Astrocyte (in vitro differentiated cells and primary cell): Measurements from ENCODE around the gene TNIK. TPM values are rescaled to one million over a fixed set of nuclear protein-coding genes. Genes with fewer than 3 reads are reported as not detected.

ENCODE experiments used
- DNase-seq: peaks from one replicate; pipeline ENCODE4 v3.0.0-alpha.2; 2010; ENCODE audit warnings: low read depth
- FAIRE-seq: peaks from 2 replicates; lab custom pipeline; 2011; peaks lifted over from hg19 to GRCh38; lab: Jason Lieb, UNC
- H2AFZ ChIP-seq: 2 replicates; pipeline ENCODE4 v1.6.0; 2012; ENCODE audit warnings: low read depth, low read length, inconsistent platforms
- H3K27ac ChIP-seq: 2 replicates; pipeline ENCODE4 v1.5.1; 2011; ENCODE audit warnings: low read depth, low read length, inconsistent platforms
- H3K27me3 ChIP-seq: 2 replicates; pipeline ENCODE4 v1.6.0; 2011; ENCODE audit warnings: low read length, inconsistent platforms; ENCODE audit not compliant: insufficient read depth
- H3K36me3 ChIP-seq: 2 replicates; pipeline ENCODE4 v1.5.1; 2011; ENCODE audit warnings: low read length, inconsistent platforms; ENCODE audit not compliant: insufficient read depth
- H3K4me1 ChIP-seq: 2 replicates; pipeline ENCODE4 v1.5.1; 2011; ENCODE audit warnings: low read length, inconsistent platforms; ENCODE audit not compliant: insufficient read depth
- H3K4me2 ChIP-seq: 2 replicates; pipeline ENCODE4 v1.6.0; 2012; ENCODE audit warnings: low read length, inconsistent platforms
- H3K4me3 ChIP-seq: 2 replicates; pipeline ENCODE4 v1.5.1; 2011; ENCODE audit warnings: low read depth, mild to moderate bottlenecking, low read length, inconsistent platforms; ENCODE audit not compliant: insufficient read depth
- H3K79me2 ChIP-seq: 2 replicates; pipeline ENCODE4 v1.6.0; 2012; ENCODE audit warnings: mild to moderate bottlenecking, low read length, inconsistent platforms; ENCODE audit not compliant: insufficient read depth
- H3K9ac ChIP-seq: 2 replicates; pipeline ENCODE4 v1.6.0; 2012; ENCODE audit warnings: mild to moderate bottlenecking, low read length, inconsistent platforms
- H3K9me3 ChIP-seq: 2 replicates; pipeline ENCODE4 v1.5.1; 2012; ENCODE audit warnings: low read depth, mild to moderate bottlenecking, low read length, inconsistent platforms; ENCODE audit not compliant: insufficient read depth
- H4K20me1 ChIP-seq: 2 replicates; pipeline ENCODE4 v1.6.0; 2012; ENCODE audit warnings: low read length, inconsistent platforms; ENCODE audit not compliant: insufficient read depth
- H3K27ac Mint-ChIP-seq: one replicate; pipeline ENCODE4 v1.8.0; 2021; ENCODE audit warnings: mild to moderate bottlenecking, mixed read lengths; ENCODE audit not compliant: unreplicated experiment
- H3K27me3 Mint-ChIP-seq: one replicate; pipeline ENCODE4 v1.8.0; 2021; ENCODE audit warnings: low read depth, mixed read lengths; ENCODE audit not compliant: unreplicated experiment
- H3K36me3 Mint-ChIP-seq: one replicate; pipeline ENCODE4 v1.8.0; 2021; ENCODE audit warnings: low read depth, mixed read lengths; ENCODE audit not compliant: unreplicated experiment
- H3K4me1 Mint-ChIP-seq: one replicate; pipeline ENCODE4 v1.8.0; 2021; ENCODE audit warnings: low read depth, mixed read lengths; ENCODE audit not compliant: unreplicated experiment
- H3K4me3 Mint-ChIP-seq: one replicate; pipeline ENCODE4 v1.8.0; 2021; ENCODE audit warnings: mild to moderate bottlenecking, moderate library complexity, mixed read lengths; ENCODE audit not compliant: unreplicated experiment
- H3K9me3 Mint-ChIP-seq: one replicate; pipeline ENCODE4 v1.8.0; 2021; ENCODE audit warnings: mild to moderate bottlenecking, mixed read lengths; ENCODE audit not compliant: unreplicated experiment
- EZH2 ChIP-seq: IDR thresholded peaks from 2 replicates; pipeline ENCODE4 v1.6.1; 2012; ENCODE audit warnings: mild to moderate bottlenecking, low read length, inconsistent platforms; ENCODE audit not compliant: insufficient read depth
- total RNA-seq: library from RNA; stranded (reverse); gene quantifications from 2 replicates; pipeline ENCODE4 v1.2.1, GENCODE V29; 2021
- TF ChIP-seq, protein P1 (sequence below): IDR thresholded peaks from 2 replicates; pipeline ENCODE4 v1.5.1; 2011; ENCODE audit warnings: low read depth, mild to moderate bottlenecking, inconsistent platforms, low read length, moderate library complexity; ENCODE audit not compliant: insufficient read depth

The TNIK gene
- total RNA-seq, 1 donor from 2014 or later: 70.0 TPM

DNA sequence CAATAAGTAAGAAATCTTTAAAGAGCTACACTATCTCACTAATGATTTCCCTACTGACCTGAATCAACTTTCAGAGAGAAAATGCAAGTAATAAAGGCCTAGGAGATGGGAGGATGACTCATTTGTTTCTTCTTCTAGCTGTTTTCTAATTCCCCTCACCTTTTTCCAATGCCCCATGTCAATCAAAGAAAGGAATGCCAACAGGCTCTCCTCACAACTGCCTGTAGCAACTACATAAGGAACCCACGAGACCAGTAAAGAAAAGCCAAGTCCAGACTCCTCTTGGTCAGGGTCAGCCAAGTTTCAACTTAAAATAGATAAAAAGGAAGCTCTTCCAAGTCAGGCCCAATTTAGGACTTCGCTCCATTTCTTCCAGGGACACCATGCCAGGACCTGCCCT lies 201.9 kb downstream of the TNIK start:
- Mint-ChIP-seq H3K4me1 (peaks cover 83% of the 10 kb centered on the region), H3K4me3 (no peak overlapping the region), H3K36me3 (peaks cover 1% of the 10 kb centered on the region), H3K9me3 (no peaks in the 10 kb centered on the region), H3K27me3 (no peaks in the 10 kb centered on the region), H3K27ac (peak overlapping the region; percentile 98)
- Histone ChIP-seq H3K79me2 (no peaks in the 10 kb centered on the region), H3K27ac (peak overlapping the region; percentile 11), H3K27me3 (no peaks in the 10 kb centered on the region), H3K36me3 (no peaks in the 10 kb centered on the region), H3K4me2 (no peak overlapping the region), H3K9me3 (no peaks in the 10 kb centered on the region), H3K4me1 (peaks cover 17% of the 10 kb centered on the region), H3K9ac (no peak overlapping the region), H2AFZ (no peak overlapping the region), H4K20me1 (no peaks in the 10 kb centered on the region), H3K4me3 (no peak overlapping the region)
- FAIRE-seq (peak; percentile 29), DNase-seq (peak; percentile 28)
- no peak for TF ChIP-seq EZH2
- TF ChIP-seq, protein P1, sequence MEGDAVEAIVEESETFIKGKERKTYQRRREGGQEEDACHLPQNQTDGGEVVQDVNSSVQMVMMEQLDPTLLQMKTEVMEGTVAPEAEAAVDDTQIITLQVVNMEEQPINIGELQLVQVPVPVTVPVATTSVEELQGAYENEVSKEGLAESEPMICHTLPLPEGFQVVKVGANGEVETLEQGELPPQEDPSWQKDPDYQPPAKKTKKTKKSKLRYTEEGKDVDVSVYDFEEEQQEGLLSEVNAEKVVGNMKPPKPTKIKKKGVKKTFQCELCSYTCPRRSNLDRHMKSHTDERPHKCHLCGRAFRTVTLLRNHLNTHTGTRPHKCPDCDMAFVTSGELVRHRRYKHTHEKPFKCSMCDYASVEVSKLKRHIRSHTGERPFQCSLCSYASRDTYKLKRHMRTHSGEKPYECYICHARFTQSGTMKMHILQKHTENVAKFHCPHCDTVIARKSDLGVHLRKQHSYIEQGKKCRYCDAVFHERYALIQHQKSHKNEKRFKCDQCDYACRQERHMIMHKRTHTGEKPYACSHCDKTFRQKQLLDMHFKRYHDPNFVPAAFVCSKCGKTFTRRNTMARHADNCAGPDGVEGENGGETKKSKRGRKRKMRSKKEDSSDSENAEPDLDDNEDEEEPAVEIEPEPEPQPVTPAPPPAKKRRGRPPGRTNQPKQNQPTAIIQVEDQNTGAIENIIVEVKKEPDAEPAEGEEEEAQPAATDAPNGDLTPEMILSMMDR: no peak

DNA sequence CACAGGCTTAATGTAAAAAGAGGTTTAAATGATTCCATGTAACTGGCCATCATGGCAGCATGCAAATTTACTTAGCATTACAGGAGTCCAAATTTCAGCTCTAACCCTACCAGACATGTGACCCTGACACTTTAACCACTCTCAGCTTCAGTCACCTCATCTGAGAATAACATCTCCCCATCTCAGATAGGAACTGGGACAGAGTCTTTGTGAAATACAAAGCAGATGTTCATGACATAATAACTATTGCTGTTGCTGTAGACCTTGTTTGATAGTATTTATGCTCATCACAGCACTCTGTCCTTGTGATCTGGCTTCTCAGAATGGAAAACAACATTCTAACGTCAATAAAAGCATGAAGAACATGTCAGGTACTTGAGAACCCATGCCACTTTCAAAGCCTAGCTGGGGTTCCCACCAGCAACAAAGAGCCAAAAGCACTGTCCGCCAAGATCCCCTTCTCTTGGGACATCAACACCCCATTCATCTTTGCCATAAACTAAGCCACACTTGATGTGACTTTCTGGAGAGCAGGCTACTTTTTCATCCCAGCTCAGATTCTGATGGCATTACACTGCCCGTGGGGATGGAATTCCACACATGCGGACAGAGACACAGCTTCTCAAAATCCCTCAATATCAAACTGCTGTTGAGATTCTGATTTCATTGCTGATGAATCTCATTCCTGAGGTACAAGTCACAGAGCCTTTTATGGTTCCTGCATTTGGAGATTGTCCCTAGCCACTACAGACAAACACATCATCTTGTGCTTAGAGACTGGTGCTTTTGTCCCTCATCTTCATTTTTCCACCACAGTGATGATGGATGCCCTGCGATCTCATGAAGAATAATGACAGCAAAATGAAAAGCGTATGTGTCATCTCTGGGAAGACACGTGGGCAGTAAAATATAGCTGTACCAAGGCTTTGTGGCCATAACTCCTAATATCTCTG lies 202.7 kb downstream of the TNIK start:
- Histone ChIP-seq H2AFZ (no peak overlapping the region), H3K4me1 (peaks cover 17% of the 10 kb centered on the region), H3K79me2 (no peaks in the 10 kb centered on the region), H3K27me3 (no peaks in the 10 kb centered on the region), H3K4me3 (no peak overlapping the region), H4K20me1 (no peaks in the 10 kb centered on the region), H3K36me3 (no peaks in the 10 kb centered on the region), H3K9ac (no peak overlapping the region), H3K9me3 (no peaks in the 10 kb centered on the region), H3K4me2 (peak overlapping the region; percentile 34), H3K27ac (peak overlapping the region; percentile 29)
- peak; percentile 82 for DNase-seq
- Mint-ChIP-seq H3K9me3 (no peaks in the 10 kb centered on the region), H3K4me1 (peaks cover 76% of the 10 kb centered on the region), H3K36me3 (peaks cover 1% of the 10 kb centered on the region), H3K27ac (peak overlapping the region; percentile 98), H3K27me3 (no peaks in the 10 kb centered on the region), H3K4me3 (peak overlapping the region; percentile 17)
- peak; percentile 95 for FAIRE-seq
- no peak for TF ChIP-seq EZH2
- TF ChIP-seq, protein P1: no peak
